H4 (cell line): ENCODE measurements around the gene GNAS-AS1. TPM values are rescaled to one million over a fixed set of nuclear protein-coding genes. Genes with fewer than 3 reads are reported as not detected.

ENCODE experiments used
- DNase-seq: peaks from one replicate; pipeline ENCODE4 v3.0.0-alpha.2; 2015; ENCODE audit warnings: low spot score
- total RNA-seq: library from RNA; depleted of rRNA; stranded (reverse); fragments of >200 nt; shearing (Covaris generic); gene quantifications from 2 replicates; pipeline ENCODE4 v1.2.3, GENCODE V29; 2014; rRNA removed

GNAS-AS1 gene
- total RNA-seq = 1.5 and 3.0 TPM in 2 replicates

- DNase-seq = peak; percentile 77
These were observed at the start of gene GNAS-AS1 for GRCh38 chr20:58850693-58851174. Gene GNAS-AS1 (minus strand): TSS chr20:58850902.

GRCh38 chr20:58900397-58900796 is 49.7 kb upstream of the GNAS-AS1 start:
- DNase-seq = no peak

GRCh38 chr20:58899512-58899911 is 48.8 kb upstream of the GNAS-AS1 start:
- DNase-seq = no peak

- DNase-seq = no peak
These were observed 48.1 kb upstream of the GNAS-AS1 start for GRCh38 chr20:58898629-58899408.

- DNase-seq = no peak
These were observed 46.8 kb upstream of the GNAS-AS1 start for GRCh38 chr20:58897488-58897887.

- DNase-seq = no peak
These were observed 46.1 kb upstream of the GNAS-AS1 start for GRCh38 chr20:58896820-58897219.

GRCh38 chr20:58895448-58896180 is 44.9 kb upstream of the GNAS-AS1 start:
- DNase-seq = no peak

GRCh38 chr20:58894652-58895447 is 44.1 kb upstream of the GNAS-AS1 start:
- no peak for DNase-seq

GRCh38 chr20:58893355-58894120 is 42.8 kb upstream of the GNAS-AS1 start:
- no peak for DNase-seq

- no peak for DNase-seq
These were observed 42.2 kb upstream of the GNAS-AS1 start for GRCh38 chr20:58892932-58893224.

GRCh38 chr20:58892141-58892931 is 41.6 kb upstream of the GNAS-AS1 start:
- DNase-seq = peak; percentile 63

- no peak for DNase-seq
These were observed 41.0 kb upstream of the GNAS-AS1 start for GRCh38 chr20:58891718-58892140.

GRCh38 chr20:58891086-58891717 is 40.5 kb upstream of the GNAS-AS1 start:
- DNase-seq = peak; percentile 40

GRCh38 chr20:58890518-58891085 is 39.9 kb upstream of the GNAS-AS1 start:
- peak; percentile 52 for DNase-seq

GRCh38 chr20:58889798-58890517 is 39.3 kb upstream of the GNAS-AS1 start:
- DNase-seq = no peak

GRCh38 chr20:58889334-58889760 is 38.6 kb upstream of the GNAS-AS1 start:
- no peak for DNase-seq

- DNase-seq = peak; percentile 72
These were observed 38.0 kb upstream of the GNAS-AS1 start for GRCh38 chr20:58888521-58889333.

- no peak for DNase-seq
These were observed 37.4 kb upstream of the GNAS-AS1 start for GRCh38 chr20:58888103-58888502.
